Posterior vena cava (tissue), 2 donors: ENCODE results near the gene MPP3. TPM values are rescaled to one million over a fixed set of nuclear protein-coding genes. Genes with fewer than 3 reads are reported as not detected.

Experiments used
- DNase-seq: peaks from one replicate; pipeline ENCODE4 v3.0.0-alpha.2; 2020; ENCODE audit warnings: low spot score
- intact Hi-C, 2 donors: fragments of 100-400 bp; cut with DNase I; formaldehyde crosslinking; loops; one replicate each; pipeline versions ENCODE4 v1.14.1 to v1.14.2; 2022 to 2023
- total RNA-seq, 2 donors: library from RNA; stranded (reverse); fragmentation: NEBNext Ultra II Directional; extraction: Animal tissue kit (Norgen Biotek cat#: 25700); gene quantifications; one replicate each; pipeline ENCODE4 v1.2.1, GENCODE V29; 2021
- donor health status: DM: yes; HTN: yes; CAD: no.
- donor health status: DM: yes; HTN: yes; CAD: no.

Gene MPP3
- total RNA-seq, 2 donors from 2014 or later: 8.5 to 10.2 TPM

- intact Hi-C loops: loop anchor here in 1 of 2 donors (10.0 kb wide), 1 partner anchor 47 kb away; the partner anchor contains the start of gene MPP3
- DNase-seq: no peak
Observed at GRCh38 chr17:43787728-43788127, 45.2 kb downstream of the MPP3 start.

- intact Hi-C loops: loop anchor here in 1 of 2 donors (10.0 kb wide), 1 partner anchor 50 kb away; the partner anchor contains the start of gene MPP3
Observed at GRCh38 chr17:43784628-43785101, 48.3 kb downstream of the MPP3 start.

GRCh38 chr17:43784068-43784467 lies 48.9 kb downstream of the MPP3 start:
- intact Hi-C loops: loop anchor here in 1 of 2 donors (10.0 kb wide), 1 partner anchor 51 kb away; the partner anchor contains the start of gene MPP3
- DNase-seq: no peak

More at GRCh38 chr17:43784628-43785101, 48.3 kb downstream of the MPP3 start:
- no peak for DNase-seq

- intact Hi-C loops: loop anchor here in 1 of 2 donors (10.0 kb wide), 1 partner anchor 52 kb away; the partner anchor contains the start of gene MPP3
- DNase-seq: no peak
Observed at GRCh38 chr17:43782913-43783680, 49.8 kb downstream of the MPP3 start.

GRCh38 chr17:43780135-43780534 lies 52.8 kb downstream of the MPP3 start, which contains the start of gene CFAP97D1:
Gene CFAP97D1, plus strand, starts transcription at chr17:43780435. Its CDS starts 28 bp downstream, at chr17:43780463.
- no peak for DNase-seq
- intact Hi-C loops: loop anchor here in 1 of 2 donors (10.0 kb wide), 1 partner anchor 55 kb away; the partner anchor contains the start of gene MPP3

GRCh38 chr17:43779145-43780125 lies 53.5 kb downstream of the MPP3 start:
- intact Hi-C loops: loop anchor here in 1 of 2 donors (10.0 kb wide), 1 partner anchor 55 kb away; the partner anchor contains the start of gene MPP3
- peak; percentile 57 for DNase-seq

GRCh38 chr17:43778337-43779144 lies 54.4 kb downstream of the MPP3 start, which contains the start of gene DUSP3:
Gene DUSP3, minus strand, starts transcription at chr17:43778977. Its CDS starts 53 bp downstream, at chr17:43778924.
- DNase-seq: peak; percentile 99

GRCh38 chr17:43774304-43775250 lies 58.4 kb downstream of the MPP3 start:
- DNase-seq: peak; percentile 58
- intact Hi-C loops: no loop called here

More at GRCh38 chr17:43778337-43779144, 54.4 kb downstream of the MPP3 start, which contains the start of gene DUSP3:
- intact Hi-C loops: no loop called here

- intact Hi-C loops: no loop called here
- DNase-seq: peak; percentile 84
Observed at GRCh38 chr17:43772877-43773648, 59.9 kb downstream of the MPP3 start.

GRCh38 chr17:43771463-43771862 lies 61.5 kb downstream of the MPP3 start:
- intact Hi-C loops: no loop called here
- no peak for DNase-seq

- no peak for DNase-seq
- intact Hi-C loops: no loop called here
Observed at GRCh38 chr17:43770957-43771356, 62.0 kb downstream of the MPP3 start.

- DNase-seq: no peak
- intact Hi-C loops: no loop called here
Observed at GRCh38 chr17:43769859-43770258, 63.1 kb downstream of the MPP3 start.

- peak; percentile 69 for DNase-seq
- intact Hi-C loops: no loop called here
Observed at GRCh38 chr17:43769426-43769825, 63.5 kb downstream of the MPP3 start.

- intact Hi-C loops: no loop called here
- no peak for DNase-seq
Observed at GRCh38 chr17:43768943-43769342, 64.0 kb downstream of the MPP3 start.

- peak; percentile 87 for DNase-seq
Observed at GRCh38 chr17:43768382-43768781, 64.6 kb downstream of the MPP3 start.

GRCh38 chr17:43767713-43768059 lies 65.3 kb downstream of the MPP3 start:
- intact Hi-C loops: no loop called here
- DNase-seq: no peak

More at GRCh38 chr17:43768382-43768781, 64.6 kb downstream of the MPP3 start:
- intact Hi-C loops: no loop called here
